Measurements from ENCODE around the gene UGT1A1.

UGT1A1 gene

DNA sequence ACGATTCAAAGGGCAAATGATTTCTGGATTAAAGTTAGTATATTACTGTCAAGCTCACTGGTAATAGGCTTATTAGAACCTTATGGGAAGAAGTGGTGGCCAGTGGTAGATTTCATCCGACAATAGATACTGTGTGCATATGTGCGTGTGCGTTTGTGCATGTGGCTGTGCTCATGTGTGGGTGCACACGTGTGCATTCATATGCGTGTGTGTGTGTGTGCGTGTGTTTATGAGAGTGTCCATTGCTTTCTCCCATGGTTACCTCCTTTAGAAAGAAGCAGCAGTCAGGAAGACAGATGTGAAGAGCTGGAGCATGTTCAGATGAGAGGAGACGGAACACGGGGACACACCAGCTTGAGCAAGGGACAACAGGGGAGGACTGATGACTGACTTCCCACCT, 9.2 kb downstream of the UGT1A1 start:
- Histone ChIP-seq H3K4me3 (ENCODE audit: low read depth, low read length, poor library complexity, severe bottlenecking) (no peak overlapping the region), H3K9me2 (ENCODE audit: low read depth, low read length) (no peaks in the 10 kb centered on the region), H3K4me2 (ENCODE audit: low read length) (no peak overlapping the region), H3K27me3 (ENCODE audit: insufficient read depth, low read length) (no peaks in the 10 kb centered on the region; the same call in 1 of the 2 replicates), H4K20me1 (ENCODE audit: insufficient read depth, low read length) (no peaks in the 10 kb centered on the region), H3K36me3 (ENCODE audit: insufficient read depth, low read length) (no peaks in the 10 kb centered on the region), H3F3A (ENCODE audit: insufficient read depth, low read length) (no peaks in the 10 kb centered on the region), H3K9me3 (ENCODE audit: low read length) (no peaks in the 10 kb centered on the region), H2AFZ (ENCODE audit: low read length) (no peak overlapping the region), H3K9ac (ENCODE audit: low read length) (no peak overlapping the region), H3K4me1 (ENCODE audit: insufficient read depth, low read length, severe bottlenecking) (no peaks in the 10 kb centered on the region), H3K79me2 (ENCODE audit: insufficient read depth, low read length) (no peaks in the 10 kb centered on the region), H3K27ac (ENCODE audit: low read depth, low read length, poor library complexity, severe bottlenecking) (no peak overlapping the region)
- TF ChIP-seq EZH2 (IDR thresholded peaks at IDR 0.05; ENCODE audit: borderline replicate concordance, low read length) = no peak
- TF ChIP-seq, protein P1, sequence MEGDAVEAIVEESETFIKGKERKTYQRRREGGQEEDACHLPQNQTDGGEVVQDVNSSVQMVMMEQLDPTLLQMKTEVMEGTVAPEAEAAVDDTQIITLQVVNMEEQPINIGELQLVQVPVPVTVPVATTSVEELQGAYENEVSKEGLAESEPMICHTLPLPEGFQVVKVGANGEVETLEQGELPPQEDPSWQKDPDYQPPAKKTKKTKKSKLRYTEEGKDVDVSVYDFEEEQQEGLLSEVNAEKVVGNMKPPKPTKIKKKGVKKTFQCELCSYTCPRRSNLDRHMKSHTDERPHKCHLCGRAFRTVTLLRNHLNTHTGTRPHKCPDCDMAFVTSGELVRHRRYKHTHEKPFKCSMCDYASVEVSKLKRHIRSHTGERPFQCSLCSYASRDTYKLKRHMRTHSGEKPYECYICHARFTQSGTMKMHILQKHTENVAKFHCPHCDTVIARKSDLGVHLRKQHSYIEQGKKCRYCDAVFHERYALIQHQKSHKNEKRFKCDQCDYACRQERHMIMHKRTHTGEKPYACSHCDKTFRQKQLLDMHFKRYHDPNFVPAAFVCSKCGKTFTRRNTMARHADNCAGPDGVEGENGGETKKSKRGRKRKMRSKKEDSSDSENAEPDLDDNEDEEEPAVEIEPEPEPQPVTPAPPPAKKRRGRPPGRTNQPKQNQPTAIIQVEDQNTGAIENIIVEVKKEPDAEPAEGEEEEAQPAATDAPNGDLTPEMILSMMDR (IDR thresholded peaks at IDR 0.05; ENCODE audit: low read length) = no peak

DNA sequence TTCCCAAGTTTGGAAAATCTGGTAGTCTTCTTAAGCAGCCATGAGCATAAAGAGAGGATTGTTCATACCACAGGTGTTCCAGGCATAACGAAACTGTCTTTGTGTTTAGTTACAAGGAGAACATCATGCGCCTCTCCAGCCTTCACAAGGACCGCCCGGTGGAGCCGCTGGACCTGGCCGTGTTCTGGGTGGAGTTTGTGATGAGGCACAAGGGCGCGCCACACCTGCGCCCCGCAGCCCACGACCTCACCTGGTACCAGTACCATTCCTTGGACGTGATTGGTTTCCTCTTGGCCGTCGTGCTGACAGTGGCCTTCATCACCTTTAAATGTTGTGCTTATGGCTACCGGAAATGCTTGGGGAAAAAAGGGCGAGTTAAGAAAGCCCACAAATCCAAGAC, 12.1 kb downstream of the UGT1A1 start:
- Histone ChIP-seq H3K4me3 (ENCODE audit: low read depth, low read length, poor library complexity, severe bottlenecking) (no peak overlapping the region), H2AFZ (ENCODE audit: low read length) (no peak overlapping the region), H3K27ac (ENCODE audit: low read depth, low read length, poor library complexity, severe bottlenecking) (no peak overlapping the region), H3K27me3 (ENCODE audit: insufficient read depth, low read length) (no peaks in the 10 kb centered on the region; the same call in 1 of the 2 replicates), H3K36me3 (ENCODE audit: insufficient read depth, low read length) (no peaks in the 10 kb centered on the region), H3K9ac (ENCODE audit: low read length) (no peak overlapping the region), H3K9me3 (ENCODE audit: low read length) (no peaks in the 10 kb centered on the region), H3F3A (ENCODE audit: insufficient read depth, low read length) (no peaks in the 10 kb centered on the region), H3K4me2 (ENCODE audit: low read length) (no peak overlapping the region), H3K4me1 (ENCODE audit: insufficient read depth, low read length, severe bottlenecking) (no peaks in the 10 kb centered on the region), H4K20me1 (ENCODE audit: insufficient read depth, low read length) (no peaks in the 10 kb centered on the region), H3K9me2 (ENCODE audit: low read depth, low read length) (no peaks in the 10 kb centered on the region), H3K79me2 (ENCODE audit: insufficient read depth, low read length) (no peaks in the 10 kb centered on the region)
- no peak for TF ChIP-seq EZH2 (IDR thresholded peaks at IDR 0.05; ENCODE audit: borderline replicate concordance, low read length)
- TF ChIP-seq, protein P1 (IDR thresholded peaks at IDR 0.05; ENCODE audit: low read length) = no peak

DNA sequence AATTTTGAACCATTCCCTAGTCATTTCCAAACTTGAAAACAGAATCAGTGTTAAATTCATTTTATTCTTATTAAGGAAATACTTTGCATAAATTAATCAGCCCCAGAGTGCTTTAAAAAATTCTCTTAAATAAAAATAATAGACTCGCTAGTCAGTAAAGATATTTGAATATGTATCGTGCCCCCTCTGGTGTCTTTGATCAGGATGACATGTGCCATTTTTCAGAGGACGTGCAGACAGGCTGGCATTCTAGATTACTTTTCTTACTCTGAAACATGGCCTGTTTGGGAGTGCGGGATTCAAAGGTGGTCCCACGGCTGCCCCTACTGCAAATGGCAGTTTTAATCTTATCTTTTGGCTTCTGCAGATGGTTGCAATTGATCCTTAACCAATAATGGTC, 12.5 kb downstream of the UGT1A1 start:
- H3K4me3 ChIP-seq (ENCODE audit: low read depth, low read length, poor library complexity, severe bottlenecking) = no peak overlapping the region
- no peak overlapping the region for H3K4me2 ChIP-seq (ENCODE audit: low read length)
- TF ChIP-seq, protein P1 (IDR thresholded peaks at IDR 0.05; ENCODE audit: low read length) = no peak
- TF ChIP-seq EZH2 (IDR thresholded peaks at IDR 0.05; ENCODE audit: borderline replicate concordance, low read length) = no peak
- no peaks in the 10 kb centered on the region for H3K9me2 ChIP-seq (ENCODE audit: low read depth, low read length)
- no peaks in the 10 kb centered on the region for H3K79me2 ChIP-seq (ENCODE audit: insufficient read depth, low read length)
- H3K4me1 ChIP-seq (ENCODE audit: insufficient read depth, low read length, severe bottlenecking) = no peaks in the 10 kb centered on the region
- no peak overlapping the region for H3K9ac ChIP-seq (ENCODE audit: low read length)
- H3K36me3 ChIP-seq (ENCODE audit: insufficient read depth, low read length) = no peaks in the 10 kb centered on the region
- no peak overlapping the region for H2AFZ ChIP-seq (ENCODE audit: low read length)
- H3F3A ChIP-seq (ENCODE audit: insufficient read depth, low read length) = no peaks in the 10 kb centered on the region
- no peaks in the 10 kb centered on the region for H3K9me3 ChIP-seq (ENCODE audit: low read length)
- no peaks in the 10 kb centered on the region; the same call in 1 of the 2 replicates for H3K27me3 ChIP-seq (ENCODE audit: insufficient read depth, low read length)
- H4K20me1 ChIP-seq (ENCODE audit: insufficient read depth, low read length) = no peaks in the 10 kb centered on the region
- H3K27ac ChIP-seq (ENCODE audit: low read depth, low read length, poor library complexity, severe bottlenecking) = no peak overlapping the region
